Subcutaneous abdominal adipose tissue (tissue), 5 donors: ENCODE data around the gene TBL1X.
"Not testable (repeated sequence)": the region's sequence is repeated elsewhere in the genome, so short reads cannot be mapped to it uniquely, and the experiment has no call there.

Experiments used
- H3K27ac ChIP-seq: one replicate; pipeline ENCODE4 v1.7.0; 2013; ENCODE audit warnings: low read depth, mild to moderate bottlenecking, inconsistent platforms, low read length, moderate library complexity
- H3K27me3 ChIP-seq, 5 donors: one replicate each; pipeline ENCODE4 v1.7.0; 2013; ENCODE audit warnings: low read length in 5 of 5, inconsistent platforms in 1 of 5; ENCODE audit not compliant: control insufficient read depth in 5 of 5, insufficient read depth in 4 of 5
- H3K36me3 ChIP-seq, 5 donors: one replicate each; pipeline ENCODE4 v1.7.0; 2013; ENCODE audit warnings: low read length in 5 of 5; ENCODE audit not compliant: control insufficient read depth in 5 of 5, insufficient read depth in 5 of 5
- H3K4me1 ChIP-seq, 5 donors: one replicate each; pipeline ENCODE4 v1.7.0; 2013; ENCODE audit warnings: low read length in 5 of 5, mild to moderate bottlenecking in 3 of 5, moderate library complexity in 1 of 5; ENCODE audit not compliant: control insufficient read depth in 5 of 5, insufficient read depth in 5 of 5
- H3K4me3 ChIP-seq, 5 donors: one replicate each; pipeline ENCODE4 v1.7.0; 2013; ENCODE audit warnings: low read length in 5 of 5, low read depth in 1 of 5
- H3K9ac ChIP-seq, 5 donors: one replicate each; pipeline ENCODE4 v1.7.0; 2013; ENCODE audit warnings: low read length in 5 of 5, mild to moderate bottlenecking in 4 of 5, moderate library complexity in 3 of 5
- H3K9me3 ChIP-seq, 5 donors: one replicate each; pipeline ENCODE4 v1.7.0; 2013; ENCODE audit warnings: low read length in 5 of 5; ENCODE audit not compliant: control insufficient read depth in 5 of 5
- donor health status: healthy.
- donor health status: healthy.
- donor health status: healthy.
- donor health status: healthy.
- donor health status: healthy.

TBL1X gene

DNA sequence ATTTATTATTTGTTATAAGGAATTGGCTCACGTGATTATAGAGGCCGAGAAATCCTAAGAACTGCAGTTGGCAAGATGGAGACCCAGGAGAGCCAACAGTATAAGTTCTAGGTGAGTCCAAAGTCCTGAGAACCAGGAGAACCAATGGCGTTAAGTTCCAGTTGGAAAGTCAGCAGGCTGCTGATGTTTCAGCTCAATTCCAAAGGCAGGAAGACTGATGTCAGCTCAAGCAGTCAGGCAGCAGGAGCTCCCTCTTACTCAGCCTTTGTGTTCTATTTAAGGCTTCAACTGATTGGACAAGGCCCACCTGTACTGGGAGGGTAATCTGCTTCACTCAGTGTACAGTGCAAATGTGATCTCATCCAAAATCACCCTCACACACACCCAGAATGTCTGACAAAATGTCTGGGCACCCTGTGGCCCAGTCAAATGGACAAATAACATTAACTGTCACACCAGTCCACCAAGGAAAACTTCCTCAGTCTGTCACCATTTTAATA is 30.8 kb upstream of the TBL1X start:
- Histone ChIP-seq H3K9me3 (no peaks in the 10 kb centered on the region), H3K36me3 (no peaks in the 10 kb centered on the region), H3K27ac (no peak overlapping the region), H3K9ac (no peak overlapping the region), H3K27me3 (peaks cover 0 to 5% (median 0%) of the 10 kb centered on the region in 5 donors), H3K4me1 (peaks cover 0 to 8% (median 4%) of the 10 kb centered on the region in 5 donors), H3K4me3 (no peak overlapping the region)

GRCh38 chrX:9435086-9435485 is 29.8 kb upstream of the TBL1X start:
- not testable (repeated sequence) for H3K9ac ChIP-seq, H3K4me3 ChIP-seq, H3K27ac ChIP-seq, H3K4me1 ChIP-seq, H3K27me3 ChIP-seq, H3K36me3 ChIP-seq, H3K9me3 ChIP-seq

DNA sequence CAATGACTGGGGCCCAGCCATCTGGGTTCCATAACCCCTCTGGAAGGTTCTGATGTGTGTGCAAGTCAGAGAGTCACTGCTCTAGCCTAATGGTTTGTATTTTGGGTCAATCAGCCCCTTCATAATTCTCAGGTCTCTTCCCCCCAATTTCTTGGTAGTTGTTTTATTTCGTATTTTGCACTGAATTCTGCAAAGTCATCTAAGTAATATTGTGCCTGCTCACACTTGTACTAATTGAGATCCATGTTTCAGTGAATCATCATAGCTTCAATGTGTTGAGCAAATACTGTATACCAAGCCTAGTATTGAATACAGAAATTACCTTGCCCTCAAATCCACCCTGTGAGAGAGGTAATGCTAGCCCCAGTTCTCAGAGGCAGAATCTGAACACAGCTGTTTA is 28.0 kb upstream of the TBL1X start:
- peaks cover 0 to 5% (median 0%) of the 10 kb centered on the region in 5 donors for H3K27me3 ChIP-seq
- no peaks in the 10 kb centered on the region for H3K9me3 ChIP-seq
- no peak overlapping the region for H3K9ac ChIP-seq
- H3K27ac ChIP-seq, result no peak overlapping the region
- no peaks in the 10 kb centered on the region for H3K36me3 ChIP-seq
- H3K4me1 ChIP-seq, result no peaks in the 10 kb centered on the region
- no peak overlapping the region for H3K4me3 ChIP-seq

- H3K36me3 ChIP-seq, result no peaks in the 10 kb centered on the region
- H3K9me3 ChIP-seq, result no peaks in the 10 kb centered on the region
- peaks cover 0 to 5% (median 0%) of the 10 kb centered on the region in 5 donors for H3K27me3 ChIP-seq
- no peak overlapping the region for H3K27ac ChIP-seq
- no peak overlapping the region for H3K9ac ChIP-seq
- no peak overlapping the region for H3K4me3 ChIP-seq
- no peaks in the 10 kb centered on the region for H3K4me1 ChIP-seq
Measured at GRCh38 chrX:9438933-9439494, 25.8 kb upstream of the TBL1X start.

GRCh38 chrX:9440116-9440844 is 24.6 kb upstream of the TBL1X start:
- no peaks in the 10 kb centered on the region for H3K4me1 ChIP-seq
- H3K9ac ChIP-seq, result no peak overlapping the region
- H3K27me3 ChIP-seq, result peaks cover 0 to 5% (median 0%) of the 10 kb centered on the region in 5 donors
- H3K9me3 ChIP-seq, result no peaks in the 10 kb centered on the region
- H3K27ac ChIP-seq, result no peak overlapping the region
- H3K36me3 ChIP-seq, result no peaks in the 10 kb centered on the region
- no peak overlapping the region for H3K4me3 ChIP-seq

DNA sequence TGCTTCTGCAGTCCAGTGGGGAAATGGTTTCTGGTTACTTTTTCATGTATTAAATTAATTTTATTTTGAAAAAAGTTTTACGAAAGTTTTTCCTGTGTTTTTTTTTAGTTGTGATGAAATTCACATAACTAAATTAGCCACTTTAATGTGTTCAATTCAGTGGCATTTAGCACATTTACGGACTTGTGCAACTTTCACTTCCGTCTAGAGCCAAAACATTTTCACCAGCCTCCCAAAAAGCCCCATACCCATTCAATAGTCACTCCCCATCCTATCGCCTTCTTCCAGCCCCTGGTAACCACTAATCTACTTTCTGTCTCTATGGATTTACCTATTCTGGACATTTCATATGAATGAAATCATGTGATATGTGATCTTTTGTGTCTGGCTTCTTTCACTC is 22.8 kb upstream of the TBL1X start:
- H3K27me3 ChIP-seq, result no peaks in the 10 kb centered on the region
- H3K9me3 ChIP-seq, result no peaks in the 10 kb centered on the region
- no peak overlapping the region for H3K9ac ChIP-seq
- no peaks in the 10 kb centered on the region for H3K4me1 ChIP-seq
- no peak overlapping the region for H3K27ac ChIP-seq
- H3K36me3 ChIP-seq, result no peaks in the 10 kb centered on the region
- H3K4me3 ChIP-seq, result no peak overlapping the region

DNA sequence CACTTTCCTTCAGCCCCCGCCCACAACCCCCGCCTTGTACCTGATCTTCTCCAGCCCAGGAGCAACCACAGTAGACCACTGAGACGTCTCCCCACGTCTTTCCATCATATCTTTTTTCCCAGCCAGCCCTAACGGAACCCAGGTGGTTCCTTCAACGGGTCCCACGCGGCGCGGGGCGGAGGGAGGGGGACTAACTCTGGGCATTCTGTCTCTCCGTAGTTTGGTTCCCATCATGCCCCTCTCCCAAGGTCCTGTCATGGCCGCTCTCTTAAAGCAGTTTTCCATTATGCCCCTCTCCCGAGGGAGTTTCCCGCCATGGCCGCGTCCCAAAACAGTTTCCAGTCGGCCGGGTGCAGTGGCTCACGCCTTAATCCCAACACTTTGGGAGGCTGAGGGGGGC is 21.5 kb upstream of the TBL1X start:
- Histone ChIP-seq H3K36me3 (no peaks in the 10 kb centered on the region), H3K9ac (no peak overlapping the region), H3K4me3 (no peak overlapping the region), H3K9me3 (no peaks in the 10 kb centered on the region), H3K4me1 (no peaks in the 10 kb centered on the region), H3K27ac (no peak overlapping the region), H3K27me3 (no peaks in the 10 kb centered on the region)

DNA sequence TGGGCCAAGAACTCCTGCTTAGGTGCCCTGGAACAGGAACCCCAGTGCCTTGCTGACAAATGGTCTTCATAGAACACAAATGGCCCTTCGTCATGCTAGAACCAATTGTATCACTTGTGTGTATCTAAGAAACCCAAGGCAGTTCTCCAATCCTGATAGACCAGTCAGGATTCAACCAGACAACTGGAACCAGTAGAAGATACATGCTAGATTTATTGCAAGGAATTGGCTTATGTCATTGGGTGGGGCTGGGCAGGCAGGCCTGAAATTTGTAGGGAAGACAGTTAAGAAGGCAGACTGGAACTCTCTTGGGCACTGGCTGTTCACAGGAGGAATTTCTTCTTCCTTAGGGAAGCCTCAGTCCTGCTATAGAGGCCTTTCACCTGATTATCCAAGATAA is 17.0 kb upstream of the TBL1X start:
- Histone ChIP-seq H3K4me1 (no peaks in the 10 kb centered on the region), H3K9me3 (no peaks in the 10 kb centered on the region), H3K9ac (no peak overlapping the region), H3K4me3 (no peak overlapping the region), H3K36me3 (no peaks in the 10 kb centered on the region), H3K27me3 (no peaks in the 10 kb centered on the region), H3K27ac (no peak overlapping the region)

GRCh38 chrX:9456250-9457074 is 8.4 kb upstream of the TBL1X start:
- peaks cover 0 to 2% (median 0%) of the 10 kb centered on the region in 5 donors for H3K27me3 ChIP-seq
- no peaks in the 10 kb centered on the region for H3K9me3 ChIP-seq
- H3K4me3 ChIP-seq, result no peak overlapping the region
- H3K27ac ChIP-seq, result no peak overlapping the region
- no peaks in the 10 kb centered on the region for H3K36me3 ChIP-seq
- H3K4me1 ChIP-seq, result peaks cover 0 to 6% (median 0%) of the 10 kb centered on the region in 5 donors
- no peak overlapping the region for H3K9ac ChIP-seq

DNA sequence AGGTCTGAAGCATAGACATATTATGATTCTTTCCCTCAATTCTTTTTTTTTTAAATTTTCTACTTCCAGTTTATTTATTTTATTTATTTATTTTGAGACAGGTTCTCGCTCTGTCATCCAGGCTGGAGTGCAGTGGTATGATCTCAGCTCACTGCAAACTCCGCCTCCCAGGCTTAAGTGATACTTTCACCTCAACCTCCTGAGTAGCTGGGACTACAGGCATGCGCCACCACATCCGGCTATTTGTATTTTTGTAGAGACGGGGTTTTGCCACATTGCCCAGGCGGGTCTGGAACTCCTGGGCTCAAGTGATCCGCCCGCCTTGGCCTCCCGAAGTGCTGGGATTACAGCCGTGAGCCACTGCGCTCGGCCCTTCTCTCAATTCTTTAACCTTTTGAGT is 6.8 kb upstream of the TBL1X start:
- H3K36me3 ChIP-seq, H3K9ac ChIP-seq: not testable (repeated sequence)
- H3K4me1 ChIP-seq, result peaks cover 2 to 16% (median 8%) of the 10 kb centered on the region in 5 donors

More for the DNA sequence above, 6.8 kb upstream of the TBL1X start:
- H3K4me3 ChIP-seq, H3K27ac ChIP-seq, H3K27me3 ChIP-seq, H3K9me3 ChIP-seq: not testable (repeated sequence)
